K562 (cell line): Measurements from ENCODE around the gene PLCD1. TPM values are rescaled to one million over a fixed set of nuclear protein-coding genes. Genes with fewer than 3 reads are reported as not detected.

ENCODE experiments used
- ADNP ChIP-seq: fragments of 200-800 bp; sonication (Bioruptor generic); IDR thresholded peaks from 2 replicates; pipeline ENCODE4 v1.6.1; 2016; ENCODE audit warnings: missing genetic modification characterization, missing compliant biosample characterization
- BRD4 ChIP-seq: fragments of 200-600 bp; sonication (generic); IDR thresholded peaks from 2 replicates; pipeline ENCODE4 v1.6.1; 2017; ENCODE audit warnings: inconsistent platforms
- ERF ChIP-seq: fragments of 450-650 bp; formaldehyde crosslinking; IDR thresholded peaks from 2 replicates; pipeline ENCODE4 v1.4.0; 2020; ENCODE audit warnings: mild to moderate bottlenecking, mixed read lengths
- FOXA3 ChIP-seq, 2 experiments: fragments of 450-650 bp in 1 of 2; sonication (generic) in 1 of 2; formaldehyde crosslinking; IDR thresholded peaks in 1 of 2; conservative IDR thresholded peaks in 1 of 2; 2 replicates each; pipeline versions ENCODE4 v1.4.0 to v1.8.0; 2020 to 2022; ENCODE audit warnings: mild to moderate bottlenecking in 2 of 2, missing genetic modification reagents in 1 of 2
- FUS ChIP-seq: fragments of 200-400 bp; formaldehyde crosslinking; optimal IDR thresholded peaks from 2 replicates; pipeline ENCODE3; 2017; ENCODE audit warnings: low read depth, low read length
- GABPB1 ChIP-seq: sonication (generic); formaldehyde crosslinking; IDR thresholded peaks from 2 replicates; pipeline ENCODE4 v1.8.0; 2022; ENCODE audit warnings: mild to moderate bottlenecking, missing genetic modification reagents
- HNRNPUL1 ChIP-seq: fragments of 200-400 bp; formaldehyde crosslinking; IDR thresholded peaks from 2 replicates; pipeline ENCODE4 v1.6.1; 2017; ENCODE audit warnings: low read length
- ILK ChIP-seq: fragments of 450-650 bp; IDR thresholded peaks from 2 replicates; pipeline ENCODE4 v1.6.1; 2016; ENCODE audit warnings: missing genetic modification characterization, low read depth, mild to moderate bottlenecking, missing compliant biosample characterization, moderate library complexity, borderline replicate concordance
- KLF1 ChIP-seq: fragments of 450-650 bp; IDR thresholded peaks from 2 replicates; pipeline ENCODE4 v1.6.1; 2016; ENCODE audit warnings: missing genetic modification characterization, missing compliant biosample characterization
- MAFF ChIP-seq: IDR thresholded peaks from 2 replicates; pipeline ENCODE4 v1.6.1; 2012; ENCODE audit warnings: low read length, improper control_type of control experiment
- MEF2D ChIP-seq: conservative IDR thresholded peaks from 2 replicates; pipeline ENCODE4 v1.6.1; 2016; ENCODE audit warnings: low read depth, missing genetic modification characterization, missing compliant biosample characterization
- MTF1 ChIP-seq: fragments of 250-450 bp; sonication (Bioruptor Pico); IDR thresholded peaks from 2 replicates; pipeline ENCODE4 v1.9.0; 2021; ENCODE audit warnings: moderate library complexity, mild to moderate bottlenecking, inconsistent platforms, borderline replicate concordance
- MYBL2 ChIP-seq, 2 experiments: fragments of 450-650 bp in 1 of 2; sonication (generic) in 1 of 2; formaldehyde crosslinking in 1 of 2; IDR thresholded peaks; 2 replicates each; pipeline versions ENCODE4 v1.6.1 to v1.8.1; 2017 to 2022; ENCODE audit warnings: borderline replicate concordance in 1 of 2, inconsistent platforms in 1 of 2, low read depth in 1 of 2, mild to moderate bottlenecking in 1 of 2, missing genetic modification reagents in 1 of 2, moderate library complexity in 1 of 2
- NCOA4 ChIP-seq: fragments of 450-650 bp; IDR thresholded peaks from 2 replicates; pipeline ENCODE4 v1.6.1; 2018; ENCODE audit warnings: mild to moderate bottlenecking; ENCODE audit not compliant: partially characterized antibody
- POLR2AphosphoS5 ChIP-seq: IDR thresholded peaks from 2 replicates; pipeline ENCODE4 v1.6.1; 2011; ENCODE audit warnings: mild to moderate bottlenecking, low read depth, low read length, moderate library complexity; ENCODE audit not compliant: control insufficient read depth, insufficient read depth
- RAD51 ChIP-seq: fragments of 450-650 bp; IDR thresholded peaks from 2 replicates; pipeline ENCODE4 v1.7.1; 2016; ENCODE audit warnings: low read depth, mild to moderate bottlenecking, borderline replicate concordance
- RBFOX2 ChIP-seq: fragments of 200-400 bp; formaldehyde crosslinking; IDR thresholded peaks from 2 replicates; pipeline ENCODE4 v1.6.1; 2017; ENCODE audit warnings: low read depth, mild to moderate bottlenecking, low read length, moderate library complexity
- RCOR1 ChIP-seq, 2 experiments: IDR thresholded peaks; 2 replicates each; pipeline ENCODE4 v1.6.1; 2012; ENCODE audit warnings: low read depth in 2 of 2, low read length in 2 of 2, borderline replicate concordance in 1 of 2, improper control_type of control experiment in 1 of 2
- TBL1XR1 ChIP-seq, 2 experiments: IDR thresholded peaks; 2 replicates each; pipeline ENCODE4 v1.6.1; 2012; ENCODE audit warnings: improper control_type of control experiment in 2 of 2, low read length in 2 of 2, mild to moderate bottlenecking in 1 of 2
- ZC3H11A ChIP-seq: IDR thresholded peaks from 2 replicates; pipeline ENCODE4 v1.6.1; 2012; ENCODE audit warnings: low read depth, low read length, improper control_type of control experiment
- ZNF12 ChIP-seq: sonication (generic); formaldehyde crosslinking; IDR thresholded peaks from 2 replicates; pipeline ENCODE4 v1.4.0; 2020; ENCODE audit warnings: mild to moderate bottlenecking, missing genetic modification reagents
- ZNF133 ChIP-seq: fragments of 250-450 bp; sonication (Bioruptor Pico); IDR thresholded peaks from 2 replicates; pipeline ENCODE4 v1.4.0; 2020; ENCODE audit warnings: mild to moderate bottlenecking
- polyA plus RNA-seq, 8 experiments: library from polyadenylated mRNA; depleted of rRNA in 4 of 8; stranded (reverse) in 5 of 8; unstranded in 3 of 8; fragments of >200 nt; fragmentation: Nextera tagmentation in 2 of 8; fragmentation: Illumina TruSeq in 1 of 8; extraction: Ambion mirVana in 2 of 8; extraction: Trizol in 1 of 8; gene quantifications; 2 replicates each; pipeline versions ENCODE4 v1.2.1 to v1.2.3, GENCODE V29; 2011 to 2014; ENCODE audit warnings: inconsistent platforms in 1 of 8, missing spikeins in 1 of 8
- total RNA-seq, 7 experiments: library from RNA; depleted of rRNA in 6 of 7; stranded (reverse); fragments of >200 nt in 6 of 7; fragmentation: Illumina TruSeq in 2 of 7; extraction: Trizol in 2 of 7; gene quantifications; 2 replicates each; pipeline versions ENCODE4 v1.2.1 to v1.2.3, GENCODE V29; 2011 to 2021; ENCODE audit warnings: low replicate concordance in 1 of 7
- TF ChIP-seq, protein P1 (sequence below), 2 experiments: fragments of 450-650 bp in 1 of 2; sonication (generic) in 1 of 2; formaldehyde crosslinking in 1 of 2; IDR thresholded peaks in 1 of 2; conservative IDR thresholded peaks in 1 of 2; 2 replicates each; pipeline versions ENCODE4 v1.6.1 to v1.8.1; 2016 to 2023; ENCODE audit warnings: mild to moderate bottlenecking in 2 of 2, moderate library complexity in 2 of 2, inconsistent platforms in 1 of 2, missing genetic modification reagents in 1 of 2
- TF ChIP-seq, protein P2 (sequence below): fragments of 450-650 bp; IDR thresholded peaks from 2 replicates; pipeline ENCODE4 v1.7.1; 2018; ENCODE audit warnings: mild to moderate bottlenecking, low read depth; ENCODE audit not compliant: partially characterized antibody

The PLCD1 gene
- total and polyA plus RNA-seq, 9 of the 15 experiments (the other 6 are each of a cell fraction or from before 2014, with no cell fraction given) = 5.4 to 209 (median 116) TPM

DNA sequence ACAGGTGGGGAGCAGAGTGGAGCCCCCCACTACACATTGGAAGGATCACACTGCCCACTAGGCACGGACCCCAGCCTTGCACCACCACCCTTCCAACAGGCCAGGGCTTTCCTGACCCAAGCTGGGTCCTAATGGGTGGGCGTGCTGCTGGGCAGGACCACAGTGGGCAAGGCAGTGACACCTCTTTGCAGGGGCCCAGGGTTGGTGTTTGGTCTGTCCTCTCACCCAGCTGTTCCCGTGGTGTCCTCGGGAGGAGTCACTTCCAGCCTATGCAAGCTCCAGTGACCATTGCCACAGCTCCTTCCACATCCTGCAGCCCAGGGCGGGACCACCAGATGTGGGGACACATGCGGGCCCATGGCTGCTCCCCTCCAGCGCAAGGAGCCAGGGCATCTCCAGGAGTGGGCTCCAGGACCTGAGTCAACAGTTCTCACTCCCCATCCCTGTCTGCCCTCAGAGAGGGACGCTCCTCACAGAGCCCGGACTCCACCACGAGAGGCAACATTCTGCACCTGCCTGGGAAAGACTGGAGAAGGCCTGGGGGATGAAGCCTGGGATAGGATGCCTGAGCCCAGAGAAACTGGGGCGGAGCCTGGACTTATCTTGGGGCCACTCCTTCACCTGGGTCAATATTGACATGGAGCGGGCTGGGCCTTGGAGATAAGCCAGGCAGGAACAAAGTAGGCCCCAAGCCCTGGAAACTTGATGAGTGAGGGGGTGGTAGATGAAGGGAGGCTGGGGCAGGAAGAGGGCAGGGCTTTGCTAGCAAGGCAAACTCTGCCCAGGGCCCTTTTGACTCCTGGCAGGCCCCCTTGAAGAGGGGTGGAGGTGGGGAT lies 42.7 kb downstream of the PLCD1 start (continued):
- 0 out of 2 replicates have a peak, but pooled peaks have one; percentile 15 for TF ChIP-seq MEF2D (tag)
- TF ChIP-seq FOXA3 (CRISPR knock-in tag; conservative IDR thresholded peaks at IDR 0.05 in 1 of 2, IDR thresholded peaks at IDR 0.05 in 1 of 2) = peak; percentile 100
- peak; percentile 34; the same call in 1 of the 2 replicates for TF ChIP-seq ZNF133 (CRISPR knock-in tag)
- TF ChIP-seq RBFOX2 = peak; percentile 35
- no peak for TF ChIP-seq ERF
- TF ChIP-seq MTF1 (CRISPR knock-in tag) = no peak
- 0 out of 2 replicates have a peak, but pooled peaks have one; percentile 2 for TF ChIP-seq ZNF12 (CRISPR knock-in tag)
- TF ChIP-seq GABPB1 (CRISPR knock-in tag) = peak; percentile 75
- no peak for TF ChIP-seq NCOA4
- TF ChIP-seq ADNP = no peak
- peak; percentile 56; the same call in 1 of the 2 replicates for TF ChIP-seq MAFF
- TF ChIP-seq RAD51 = no peak; the same call in 1 of the 2 replicates
- TF ChIP-seq, protein P1, sequence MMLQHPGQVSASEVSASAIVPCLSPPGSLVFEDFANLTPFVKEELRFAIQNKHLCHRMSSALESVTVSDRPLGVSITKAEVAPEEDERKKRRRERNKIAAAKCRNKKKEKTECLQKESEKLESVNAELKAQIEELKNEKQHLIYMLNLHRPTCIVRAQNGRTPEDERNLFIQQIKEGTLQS (IDR thresholded peaks at IDR 0.05) = no peak
- TF ChIP-seq, protein P1 (CRISPR knock-in tag; conservative IDR thresholded peaks at IDR 0.05) = peak; percentile 82
- peak; percentile 100 for TF ChIP-seq POLR2AphosphoS5
- 0 out of 2 replicates have a peak, but pooled peaks have one; percentile 41 for TF ChIP-seq KLF1 (tag)
- TF ChIP-seq HNRNPUL1 = peak; percentile 27; the same call in 1 of the 2 replicates
- TF ChIP-seq ILK (tag) = no peak
- no peak for TF ChIP-seq BRD4
- TF ChIP-seq, protein P2, sequence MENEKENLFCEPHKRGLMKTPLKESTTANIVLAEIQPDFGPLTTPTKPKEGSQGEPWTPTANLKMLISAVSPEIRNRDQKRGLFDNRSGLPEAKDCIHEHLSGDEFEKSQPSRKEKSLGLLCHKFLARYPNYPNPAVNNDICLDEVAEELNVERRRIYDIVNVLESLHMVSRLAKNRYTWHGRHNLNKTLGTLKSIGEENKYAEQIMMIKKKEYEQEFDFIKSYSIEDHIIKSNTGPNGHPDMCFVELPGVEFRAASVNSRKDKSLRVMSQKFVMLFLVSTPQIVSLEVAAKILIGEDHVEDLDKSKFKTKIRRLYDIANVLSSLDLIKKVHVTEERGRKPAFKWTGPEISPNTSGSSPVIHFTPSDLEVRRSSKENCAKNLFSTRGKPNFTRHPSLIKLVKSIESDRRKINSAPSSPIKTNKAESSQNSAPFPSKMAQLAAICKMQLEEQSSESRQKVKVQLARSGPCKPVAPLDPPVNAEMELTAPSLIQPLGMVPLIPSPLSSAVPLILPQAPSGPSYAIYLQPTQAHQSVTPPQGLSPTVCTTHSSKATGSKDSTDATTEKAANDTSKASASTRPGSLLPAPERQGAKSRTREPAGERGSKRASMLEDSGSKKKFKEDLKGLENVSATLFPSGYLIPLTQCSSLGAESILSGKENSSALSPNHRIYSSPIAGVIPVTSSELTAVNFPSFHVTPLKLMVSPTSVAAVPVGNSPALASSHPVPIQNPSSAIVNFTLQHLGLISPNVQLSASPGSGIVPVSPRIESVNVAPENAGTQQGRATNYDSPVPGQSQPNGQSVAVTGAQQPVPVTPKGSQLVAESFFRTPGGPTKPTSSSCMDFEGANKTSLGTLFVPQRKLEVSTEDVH = peak; percentile 73
- TF ChIP-seq ZC3H11A = no peak
- peak; percentile 87 to 96 for TF ChIP-seq TBL1XR1 (IDR thresholded peaks at IDR 0.05; ENCODE audit: low read length in 2 of 2)
- TF ChIP-seq FUS = no peak
- peak; percentile 48 to 99; a peak in 3 of 4 replicates for TF ChIP-seq RCOR1 (IDR thresholded peaks at IDR 0.05; ENCODE audit: borderline replicate concordance in 1 of 2, low read depth in 2 of 2, low read length in 2 of 2)
- no peak for TF ChIP-seq MYBL2 (IDR thresholded peaks at IDR 0.05; ENCODE audit: low read depth)
- no peak for TF ChIP-seq MYBL2 (CRISPR knock-in tag; IDR thresholded peaks at IDR 0.05; ENCODE audit: borderline replicate concordance)
